ACC112 (cell line): ENCODE results near the gene MAP2K5.

Source experiments
- H2AFZ ChIP-seq: fragments of 200-600 bp; sonication (generic); one replicate; pipeline ENCODE4 v1.6.0; 2017; ENCODE audit warnings: antibody characterized with exemption, low read length; ENCODE audit not compliant: unreplicated experiment
- H3K27ac ChIP-seq: fragments of 200-600 bp; sonication (generic); 2 replicates; pipeline ENCODE4 v1.5.1; 2014; ENCODE audit warnings: low read depth, mild to moderate bottlenecking, antibody characterized with exemption, low read length, moderate library complexity
- H3K27me3 ChIP-seq: fragments of 200-600 bp; sonication (generic); 2 replicates; pipeline ENCODE4 v1.6.1; 2014; ENCODE audit warnings: mild to moderate bottlenecking, antibody characterized with exemption, low read length, moderate library complexity, mixed read lengths; ENCODE audit not compliant: insufficient read depth
- H3K36me3 ChIP-seq: fragments of 200-600 bp; sonication (generic); 2 replicates; pipeline ENCODE4 v1.6.1; 2016; ENCODE audit warnings: mild to moderate bottlenecking, antibody characterized with exemption, low read length, moderate library complexity, mixed read lengths; ENCODE audit not compliant: insufficient read depth
- H3K4me1 ChIP-seq: fragments of 200-600 bp; sonication (generic); one replicate; pipeline ENCODE4 v1.6.1; 2016; ENCODE audit warnings: low read length, mixed read lengths; ENCODE audit not compliant: insufficient read depth, unreplicated experiment, control insufficient read depth
- H3K4me3 ChIP-seq: fragments of 200-600 bp; sonication (generic); 2 replicates; pipeline ENCODE4 v1.5.1; 2014; ENCODE audit warnings: mild to moderate bottlenecking, low read depth, low read length
- H3K79me2 ChIP-seq: fragments of 200-600 bp; sonication (generic); one replicate; pipeline ENCODE4 v1.6.0; 2016; ENCODE audit warnings: low read length; ENCODE audit not compliant: control insufficient read depth, unreplicated experiment, insufficient read depth

The MAP2K5 gene

GRCh38 chr15:67769497-67770357, 227.2 kb downstream of the MAP2K5 start:
- Histone ChIP-seq H3K27ac (no peak overlapping the region), H3K27me3 (no peaks in the 10 kb centered on the region), H3K36me3 (no peaks in the 10 kb centered on the region), H3K4me1 (no peaks in the 10 kb centered on the region), H2AFZ (no peak overlapping the region), H3K79me2 (no peaks in the 10 kb centered on the region), H3K4me3 (no peak overlapping the region)

- Histone ChIP-seq H3K27ac (no peak overlapping the region), H3K27me3 (no peaks in the 10 kb centered on the region), H3K4me3 (no peak overlapping the region), H3K4me1 (no peaks in the 10 kb centered on the region), H3K79me2 (no peaks in the 10 kb centered on the region), H2AFZ (no peak overlapping the region), H3K36me3 (no peaks in the 10 kb centered on the region)
Observed at GRCh38 chr15:67770358-67770628, 227.8 kb downstream of the MAP2K5 start.

GRCh38 chr15:67771189-67771800, 228.8 kb downstream of the MAP2K5 start:
- Histone ChIP-seq H2AFZ (no peak overlapping the region), H3K27me3 (no peaks in the 10 kb centered on the region), H3K4me1 (peaks cover 2% of the 10 kb centered on the region), H3K36me3 (no peaks in the 10 kb centered on the region), H3K79me2 (no peaks in the 10 kb centered on the region), H3K4me3 (no peak overlapping the region), H3K27ac (no peak overlapping the region)

GRCh38 chr15:67774626-67775025, 232.1 kb downstream of the MAP2K5 start:
- Histone ChIP-seq H3K79me2 (no peaks in the 10 kb centered on the region), H3K4me3 (no peak overlapping the region), H3K27me3 (no peaks in the 10 kb centered on the region), H3K36me3 (no peaks in the 10 kb centered on the region), H2AFZ (no peak overlapping the region), H3K4me1 (peaks cover 3% of the 10 kb centered on the region), H3K27ac (no peak overlapping the region)

- Histone ChIP-seq H3K27me3 (no peaks in the 10 kb centered on the region), H2AFZ (no peak overlapping the region), H3K79me2 (no peaks in the 10 kb centered on the region), H3K4me1 (peaks cover 3% of the 10 kb centered on the region), H3K36me3 (no peaks in the 10 kb centered on the region), H3K27ac (no peak overlapping the region), H3K4me3 (no peak overlapping the region)
Observed at GRCh38 chr15:67775250-67775649, 232.7 kb downstream of the MAP2K5 start.

- peaks cover 3% of the 10 kb centered on the region for H3K4me1 ChIP-seq
- H3K79me2 ChIP-seq: no peaks in the 10 kb centered on the region
- H3K27ac ChIP-seq: no peak overlapping the region
Observed at GRCh38 chr15:67775998-67776397, 233.5 kb downstream of the MAP2K5 start.

GRCh38 chr15:67776600-67776999, 234.1 kb downstream of the MAP2K5 start:
- H3K4me3 ChIP-seq: no peak overlapping the region
- peaks cover 3% of the 10 kb centered on the region for H3K4me1 ChIP-seq
- no peaks in the 10 kb centered on the region for H3K36me3 ChIP-seq

More at GRCh38 chr15:67775998-67776397, 233.5 kb downstream of the MAP2K5 start:
- H3K27me3 ChIP-seq: no peaks in the 10 kb centered on the region
- no peaks in the 10 kb centered on the region for H3K36me3 ChIP-seq
- H2AFZ ChIP-seq: no peak overlapping the region
- H3K4me3 ChIP-seq: no peak overlapping the region

GRCh38 chr15:67777071-67777470, 234.6 kb downstream of the MAP2K5 start:
- no peaks in the 10 kb centered on the region for H3K36me3 ChIP-seq
- H3K27me3 ChIP-seq: no peaks in the 10 kb centered on the region
- H3K27ac ChIP-seq: no peak overlapping the region
- no peaks in the 10 kb centered on the region for H3K79me2 ChIP-seq
- H2AFZ ChIP-seq: no peak overlapping the region
- H3K4me3 ChIP-seq: no peak overlapping the region
- H3K4me1 ChIP-seq: peaks cover 3% of the 10 kb centered on the region

More at GRCh38 chr15:67776600-67776999, 234.1 kb downstream of the MAP2K5 start:
- Histone ChIP-seq H3K27me3 (no peaks in the 10 kb centered on the region), H2AFZ (no peak overlapping the region), H3K27ac (no peak overlapping the region), H3K79me2 (no peaks in the 10 kb centered on the region)

- H3K27ac ChIP-seq: no peak overlapping the region
- H3K27me3 ChIP-seq: no peaks in the 10 kb centered on the region
- H3K79me2 ChIP-seq: no peaks in the 10 kb centered on the region
- no peaks in the 10 kb centered on the region for H3K36me3 ChIP-seq
- no peak overlapping the region for H3K4me3 ChIP-seq
- no peak overlapping the region for H2AFZ ChIP-seq
- peaks cover 3% of the 10 kb centered on the region for H3K4me1 ChIP-seq
Observed at GRCh38 chr15:67777773-67778172, 235.3 kb downstream of the MAP2K5 start.

GRCh38 chr15:67778968-67779548, 236.6 kb downstream of the MAP2K5 start:
- Histone ChIP-seq H3K27me3 (no peaks in the 10 kb centered on the region), H3K4me1 (peaks cover 3% of the 10 kb centered on the region), H2AFZ (no peak overlapping the region), H3K79me2 (no peaks in the 10 kb centered on the region), H3K36me3 (no peaks in the 10 kb centered on the region), H3K4me3 (no peak overlapping the region), H3K27ac (no peak overlapping the region)
